Vagina (tissue), 2 donors: ENCODE data around the gene ADCY9. TPM values are rescaled to one million over a fixed set of nuclear protein-coding genes. Genes with fewer than 3 reads are reported as not detected.
"Not testable (repeated sequence)": the region's sequence is repeated elsewhere in the genome, so short reads cannot be mapped to it uniquely, and the experiment has no call there.

ENCODE experiments used
- DNase-seq, 2 donors: peaks; one replicate each; pipeline ENCODE4 v3.0.0-alpha.2; 2017; ENCODE audit errors: extremely low spot score in 2 of 2
- H3K27ac ChIP-seq: fragments of 200-600 bp; sonication (generic); one replicate; pipeline ENCODE4 v1.5.1; 2019
- H3K27me3 ChIP-seq: fragments of 200-600 bp; sonication (generic); one replicate; pipeline ENCODE4 v1.5.1; 2019
- H3K36me3 ChIP-seq, 2 donors: fragments of 200-600 bp; sonication (generic); one replicate each; pipeline ENCODE4 v1.5.1; 2017 to 2019
- H3K4me1 ChIP-seq: fragments of 200-600 bp; sonication (generic); one replicate; pipeline ENCODE4 v1.5.1; 2019
- H3K4me3 ChIP-seq, 2 donors: fragments of 200-600 bp; sonication (generic); 1 replicate in 1 of 2; 2 replicates in 1 of 2; pipeline ENCODE4 v1.5.1; 2016 to 2019
- H3K9me3 ChIP-seq: fragments of 200-600 bp; sonication (generic); one replicate; pipeline ENCODE4 v1.5.1; 2019
- CTCF ChIP-seq, 3 experiments: fragments of 450-650 bp in 2 of 3; fragments of 200-600 bp in 1 of 3; sonication (generic) in 1 of 3; IDR thresholded peaks; one replicate each; pipeline ENCODE4 v1.5.1; 2017 to 2019; ENCODE audit warnings: antibody characterized with exemption in 3 of 3, mild to moderate bottlenecking in 2 of 3, moderate library complexity in 2 of 3
- POLR2A ChIP-seq, 2 donors: fragments of 450-650 bp; IDR thresholded peaks; one replicate each; pipeline ENCODE4 v1.6.1; 2017; ENCODE audit warnings: antibody characterized with exemption in 2 of 2, mild to moderate bottlenecking in 2 of 2, moderate library complexity in 2 of 2
- POLR2AphosphoS5 ChIP-seq, 2 donors: sonication (generic); formaldehyde crosslinking; IDR thresholded peaks; one replicate each; pipeline ENCODE4 v1.9.0; 2017; ENCODE audit warnings: antibody characterized with exemption in 2 of 2, mild to moderate bottlenecking in 2 of 2, low read depth in 1 of 2; ENCODE audit not compliant: insufficient read depth in 1 of 2
- intact Hi-C: fragments of 100-400 bp; cut with DNase I; formaldehyde crosslinking; loops from one replicate; pipeline ENCODE4 v1.15.1; 2023
- total RNA-seq: library from RNA; depleted of rRNA; stranded (reverse); fragments of >200 nt; gene quantifications from one replicate; pipeline ENCODE4 v1.2.3, GENCODE V29; 2016

The ADCY9 gene
- total RNA-seq, 1 donor from 2014 or later: 16.9 TPM

- Histone ChIP-seq H3K27me3 (no peaks in the 10 kb centered on the region), H3K4me1 (peaks cover 7% of the 10 kb centered on the region), H3K27ac (no peak overlapping the region), H3K9me3 (no peaks in the 10 kb centered on the region), H3K36me3 (no peaks in the 10 kb centered on the region), H3K4me3 (no peak overlapping the region)
- no peak for DNase-seq
- intact Hi-C loops: no loop called here
- TF ChIP-seq POLR2AphosphoS5 (IDR thresholded peaks at IDR 0.05; ENCODE audit: insufficient read depth in 1 of 2, low read depth in 1 of 2) (no peak), CTCF (IDR thresholded peaks at IDR 0.05) (no peak), POLR2A (IDR thresholded peaks at IDR 0.05) (no peak)
Observed at GRCh38 chr16:4077174-4077649, 39.0 kb downstream of the ADCY9 start.

GRCh38 chr16:4075534-4075933 lies 40.7 kb downstream of the ADCY9 start:
- Histone ChIP-seq H3K4me3 (no peak overlapping the region), H3K27me3 (no peaks in the 10 kb centered on the region), H3K9me3 (no peaks in the 10 kb centered on the region), H3K36me3 (no peaks in the 10 kb centered on the region), H3K4me1 (no peaks in the 10 kb centered on the region), H3K27ac (no peak overlapping the region)
- TF ChIP-seq CTCF (IDR thresholded peaks at IDR 0.05) (no peak), POLR2A (IDR thresholded peaks at IDR 0.05) (no peak)
- DNase-seq: no peak
- intact Hi-C loops: no loop called here

- H3K27ac ChIP-seq, H3K4me1 ChIP-seq, H3K36me3 ChIP-seq, DNase-seq, H3K9me3 ChIP-seq, intact Hi-C loops, H3K27me3 ChIP-seq, H3K4me3 ChIP-seq: not testable (repeated sequence)
Observed at GRCh38 chr16:4073150-4073549, 43.1 kb downstream of the ADCY9 start.

GRCh38 chr16:4071686-4072561 lies 44.3 kb downstream of the ADCY9 start:
- H3K4me3 ChIP-seq: no peak overlapping the region

GRCh38 chr16:4070936-4071335 lies 45.3 kb downstream of the ADCY9 start:
- no peaks in the 10 kb centered on the region for H3K4me1 ChIP-seq
- TF ChIP-seq POLR2AphosphoS5 (IDR thresholded peaks at IDR 0.05; ENCODE audit: insufficient read depth in 1 of 2, low read depth in 1 of 2) (no peak), CTCF (IDR thresholded peaks at IDR 0.05) (no peak), POLR2A (IDR thresholded peaks at IDR 0.05) (no peak)
- no peaks in the 10 kb centered on the region for H3K27me3 ChIP-seq
- intact Hi-C loops: no loop called here
- no peak for DNase-seq
- no peak overlapping the region for H3K27ac ChIP-seq
- H3K9me3 ChIP-seq: no peaks in the 10 kb centered on the region
- H3K4me3 ChIP-seq: no peak overlapping the region
- H3K36me3 ChIP-seq: no peaks in the 10 kb centered on the region

More at GRCh38 chr16:4071686-4072561, 44.3 kb downstream of the ADCY9 start:
- intact Hi-C loops: no loop called here
- TF ChIP-seq POLR2A (IDR thresholded peaks at IDR 0.05) (no peak), CTCF (IDR thresholded peaks at IDR 0.05) (no peak), POLR2AphosphoS5 (IDR thresholded peaks at IDR 0.05; ENCODE audit: insufficient read depth in 1 of 2, low read depth in 1 of 2) (no peak)
- Histone ChIP-seq H3K27ac (no peak overlapping the region), H3K27me3 (no peaks in the 10 kb centered on the region), H3K36me3 (no peaks in the 10 kb centered on the region), H3K9me3 (no peaks in the 10 kb centered on the region), H3K4me1 (no peaks in the 10 kb centered on the region)
- DNase-seq: no peak
